ENCODE measurements around the gene CNKSR3. TPM values are rescaled to one million over a fixed set of nuclear protein-coding genes. Genes with fewer than 3 reads are reported as not detected.

CNKSR3 gene
- total RNA-seq, 1 donor from 2014 or later: 9.5 TPM

GRCh38 chr6:154397491-154398195 lies 112.8 kb downstream of the CNKSR3 start:
- H3K36me3 ChIP-seq: no peaks in the 10 kb centered on the region
- no peak overlapping the region for H3K27ac ChIP-seq
- no peak for TF ChIP-seq CTCF (IDR thresholded peaks at IDR 0.05)
- H3K9me3 ChIP-seq: no peaks in the 10 kb centered on the region
- ATAC-seq: no peak
- no peaks in the 10 kb centered on the region for H3K4me1 ChIP-seq
- intact Hi-C loops (cut with DNase I): no loop called here
- no peak overlapping the region for H3K4me3 ChIP-seq
- no peak for DNase-seq
- H3K27me3 ChIP-seq (ENCODE audit: low read depth): no peaks in the 10 kb centered on the region

- no peak overlapping the region for H3K27ac ChIP-seq
- no peaks in the 10 kb centered on the region for H3K27me3 ChIP-seq (ENCODE audit: low read depth)
- no peaks in the 10 kb centered on the region for H3K9me3 ChIP-seq
- H3K4me3 ChIP-seq: no peak overlapping the region
- no peak for ATAC-seq
- H3K36me3 ChIP-seq: no peaks in the 10 kb centered on the region
- intact Hi-C loops (cut with DNase I): no loop called here
- TF ChIP-seq CTCF (IDR thresholded peaks at IDR 0.05): no peak
- no peaks in the 10 kb centered on the region for H3K4me1 ChIP-seq
- no peak for DNase-seq
Observed at GRCh38 chr6:154395878-154396277, 114.6 kb downstream of the CNKSR3 start.

- Histone ChIP-seq H3K4me3 (no peak overlapping the region), H3K9me3 (no peaks in the 10 kb centered on the region), H3K27ac (no peak overlapping the region), H3K27me3 (ENCODE audit: low read depth) (no peaks in the 10 kb centered on the region), H3K36me3 (no peaks in the 10 kb centered on the region), H3K4me1 (no peaks in the 10 kb centered on the region)
- no peak for TF ChIP-seq CTCF (IDR thresholded peaks at IDR 0.05)
- no peak for DNase-seq
- ATAC-seq: no peak
- intact Hi-C loops (cut with DNase I): no loop called here
Observed at GRCh38 chr6:154395316-154395715, 115.2 kb downstream of the CNKSR3 start.

- H3K9me3 ChIP-seq: no peaks in the 10 kb centered on the region
- ATAC-seq (no peak), DNase-seq (no peak)
- H3K4me3 ChIP-seq: no peak overlapping the region
- H3K36me3 ChIP-seq: no peaks in the 10 kb centered on the region
- intact Hi-C loops (cut with DNase I): no loop called here
- H3K27me3 ChIP-seq (ENCODE audit: low read depth): no peaks in the 10 kb centered on the region
- H3K4me1 ChIP-seq: no peaks in the 10 kb centered on the region
- no peak for TF ChIP-seq CTCF (IDR thresholded peaks at IDR 0.05)
- H3K27ac ChIP-seq: no peak overlapping the region
Observed at GRCh38 chr6:154394571-154394970, 115.9 kb downstream of the CNKSR3 start.

- TF ChIP-seq CTCF (IDR thresholded peaks at IDR 0.05): no peak
- no peak overlapping the region for H3K27ac ChIP-seq
- DNase-seq (no peak), ATAC-seq (no peak)
- H3K36me3 ChIP-seq: no peaks in the 10 kb centered on the region
- no peaks in the 10 kb centered on the region for H3K27me3 ChIP-seq (ENCODE audit: low read depth)
- H3K4me1 ChIP-seq: no peaks in the 10 kb centered on the region
- intact Hi-C loops (cut with DNase I): no loop called here
- no peak overlapping the region for H3K4me3 ChIP-seq
- H3K9me3 ChIP-seq: no peaks in the 10 kb centered on the region
Observed at GRCh38 chr6:154390034-154390433, 120.5 kb downstream of the CNKSR3 start.

Data from lower lobe of right lung (tissue), 2 donors.